ENCODE data around the gene MOBP. TPM values are rescaled to one million over a fixed set of nuclear protein-coding genes. Genes with fewer than 3 reads are reported as not detected.
"Not testable (repeated sequence)": the region's sequence is repeated elsewhere in the genome, so short reads cannot be mapped to it uniquely, and the experiment has no call there.

The MOBP gene
- polyA plus RNA-seq, 4 donors = 0.04 to 0.14 (median 0.07) TPM; not detected in 1

DNA sequence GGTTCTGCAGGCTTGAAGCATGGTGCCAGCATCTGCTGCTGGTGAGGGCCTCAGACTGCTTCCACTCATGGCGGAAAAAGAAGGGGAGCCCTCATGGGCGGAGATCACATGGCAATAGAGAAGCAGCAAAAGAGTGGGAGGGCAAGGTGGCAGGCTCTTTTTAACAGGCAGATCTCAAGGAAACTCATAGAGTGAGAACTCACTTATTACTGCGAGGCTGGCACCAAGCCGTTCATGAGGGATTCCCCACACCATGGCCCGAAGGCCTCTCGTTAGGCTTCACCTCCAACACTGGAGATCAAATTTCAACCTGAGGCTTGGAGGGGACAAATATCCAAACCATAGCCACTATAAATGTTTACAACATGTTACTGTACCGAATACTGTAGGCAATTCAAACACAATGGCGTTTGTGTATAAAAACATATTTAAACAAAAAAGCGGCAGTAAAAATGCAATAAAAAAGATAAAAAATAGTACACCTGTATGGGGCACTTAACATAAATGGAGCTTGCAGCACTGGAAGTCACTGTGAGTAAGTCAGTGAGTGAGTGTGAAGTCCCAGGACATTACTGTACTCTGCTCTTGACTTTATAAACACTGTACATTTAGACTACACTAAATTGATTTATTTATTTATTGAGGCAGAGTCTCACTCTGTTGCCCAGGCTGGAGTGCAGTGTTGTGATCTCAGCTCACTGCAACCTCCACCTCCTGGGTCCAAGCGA is 18.8 kb upstream of the MOBP start:
- DNase-seq (ENCODE audit: low read depth in 4 of 4, low spot score in 3 of 4) = no peak

DNA sequence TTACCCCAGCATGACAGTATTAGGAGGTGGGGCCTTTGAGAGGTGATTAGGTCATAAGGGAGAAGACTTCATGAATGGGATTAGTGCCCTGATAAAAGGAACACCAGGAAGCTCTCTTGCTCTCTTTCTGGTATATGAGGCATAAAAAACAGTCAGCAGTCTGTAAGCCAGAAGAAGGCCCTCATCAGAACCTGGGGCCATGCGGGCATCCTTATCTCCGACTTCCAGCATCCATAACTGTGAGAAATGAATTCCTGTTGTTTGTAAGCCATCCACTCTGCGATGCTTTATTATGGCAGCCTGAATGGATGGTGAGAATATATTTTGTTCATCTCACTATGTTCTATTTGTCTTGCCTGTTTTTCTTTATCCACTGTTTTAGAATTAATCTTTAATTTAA is 17.7 kb upstream of the MOBP start:
- DNase-seq (ENCODE audit: low read depth in 4 of 4, low spot score in 3 of 4) = no peak

DNA sequence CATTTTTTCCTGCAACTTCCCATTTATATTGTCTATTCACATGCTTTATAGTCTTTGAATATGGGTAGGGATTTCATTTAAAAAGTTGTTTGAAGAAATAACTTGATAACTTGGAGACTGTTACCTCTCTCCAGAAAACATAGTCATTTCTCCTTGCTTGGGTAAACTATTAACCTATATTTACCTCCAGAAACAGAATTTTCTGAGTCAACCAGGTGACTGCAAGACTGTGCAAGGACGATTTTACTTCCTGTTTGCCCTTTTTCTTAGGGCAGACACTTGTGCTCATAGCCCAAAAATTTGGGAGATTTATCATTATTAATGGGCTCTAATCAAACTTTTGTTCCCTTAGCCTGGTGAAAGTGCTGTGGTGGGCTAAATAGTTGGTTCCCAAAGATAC is 14.3 kb upstream of the MOBP start:
- no peak for DNase-seq (ENCODE audit: low read depth in 4 of 4, low spot score in 3 of 4)

DNA sequence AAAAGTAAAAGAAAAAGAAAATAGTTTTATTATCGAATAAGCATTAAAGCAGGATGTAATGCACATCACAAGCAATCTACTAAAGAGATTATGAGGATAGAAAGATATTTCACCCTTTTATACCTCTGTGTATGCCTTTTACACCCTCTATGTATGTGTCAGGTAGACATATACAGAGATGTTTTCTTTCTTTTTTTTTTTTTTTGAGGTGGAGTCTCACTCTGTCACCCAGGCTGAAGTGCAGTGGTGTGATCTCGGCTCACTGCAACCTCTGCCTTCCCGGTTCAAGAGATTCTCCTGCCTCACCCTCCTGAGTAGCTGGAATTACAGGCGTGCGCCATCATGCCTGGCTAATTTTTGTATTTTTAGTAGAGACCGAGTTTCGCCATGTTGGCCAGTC is 13.6 kb upstream of the MOBP start:
- DNase-seq (ENCODE audit: low read depth in 4 of 4, low spot score in 3 of 4) = not testable (repeated sequence)

DNA sequence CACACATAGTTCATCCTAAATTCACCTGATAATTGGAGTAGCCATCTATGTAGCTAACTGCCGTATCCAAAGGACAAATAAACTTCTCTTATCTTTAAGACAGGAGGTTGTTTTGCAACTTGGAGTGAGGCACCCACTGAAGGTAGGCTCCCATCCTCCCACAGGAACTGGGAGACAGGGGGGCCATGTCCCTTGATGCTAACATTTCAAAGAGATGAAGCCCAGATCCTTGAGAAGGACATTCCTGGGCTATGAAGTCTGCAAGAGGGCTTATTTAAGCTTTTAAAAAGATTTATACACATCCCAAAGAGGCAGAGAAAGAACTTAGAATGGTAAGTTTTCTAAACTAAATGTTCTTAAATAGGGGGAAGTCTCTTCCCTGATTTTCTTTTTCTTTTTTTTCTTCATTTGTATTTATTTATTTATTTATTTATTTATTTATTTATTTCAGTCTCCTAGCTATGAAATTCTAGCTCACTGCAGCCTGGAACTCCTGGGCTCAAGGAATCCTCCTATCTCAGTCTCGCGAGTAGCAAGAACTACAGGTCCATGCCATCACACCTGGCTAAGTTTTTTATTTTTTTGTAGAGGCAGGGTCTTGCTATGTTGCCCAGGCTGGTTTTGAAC is 12.8 kb upstream of the MOBP start:
- no peak for DNase-seq (ENCODE audit: low read depth in 4 of 4, low spot score in 3 of 4)

DNA sequence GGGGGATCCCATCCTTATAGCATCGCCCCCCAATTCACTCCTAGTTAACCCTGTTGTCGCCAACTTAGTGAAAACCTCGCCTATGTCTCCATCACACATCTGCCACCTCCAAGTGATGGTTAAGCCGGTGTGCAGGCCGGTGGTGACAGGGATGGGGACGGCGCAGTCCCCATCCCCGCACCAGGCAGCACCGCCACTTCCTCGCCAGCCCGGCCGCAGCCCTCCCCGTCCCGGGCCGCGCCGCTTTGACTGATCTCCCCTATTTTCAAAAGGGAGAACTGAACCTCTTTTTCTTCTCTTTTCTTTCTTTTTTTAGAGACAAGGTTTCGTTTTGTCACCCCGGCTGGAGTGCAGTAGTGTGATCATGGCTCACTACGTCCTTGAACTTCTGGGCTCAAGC is 11.3 kb upstream of the MOBP start:
- no peak for DNase-seq (ENCODE audit: low read depth in 4 of 4, low spot score in 3 of 4)

DNA sequence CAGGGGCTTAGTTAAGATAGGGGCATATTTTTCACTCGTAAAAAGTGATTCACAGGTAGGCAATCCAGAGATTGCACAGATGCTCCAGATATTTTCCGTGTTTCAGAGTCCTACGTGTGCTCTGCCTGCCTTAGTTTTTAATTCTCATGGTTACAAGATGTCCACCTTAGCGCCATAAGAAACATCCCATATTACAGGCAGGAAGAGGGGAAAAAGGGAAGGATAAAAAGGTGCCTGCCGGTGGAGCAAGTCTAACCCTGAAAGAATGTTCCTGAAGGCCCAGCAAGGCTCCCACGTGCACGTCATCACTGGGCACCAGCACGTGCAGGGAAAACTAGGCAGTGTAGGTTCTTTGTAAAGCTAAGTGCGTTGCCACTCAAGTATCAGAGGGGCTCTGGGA is 10.1 kb upstream of the MOBP start:
- DNase-seq (ENCODE audit: low read depth in 4 of 4, low spot score in 3 of 4) = no peak

DNA sequence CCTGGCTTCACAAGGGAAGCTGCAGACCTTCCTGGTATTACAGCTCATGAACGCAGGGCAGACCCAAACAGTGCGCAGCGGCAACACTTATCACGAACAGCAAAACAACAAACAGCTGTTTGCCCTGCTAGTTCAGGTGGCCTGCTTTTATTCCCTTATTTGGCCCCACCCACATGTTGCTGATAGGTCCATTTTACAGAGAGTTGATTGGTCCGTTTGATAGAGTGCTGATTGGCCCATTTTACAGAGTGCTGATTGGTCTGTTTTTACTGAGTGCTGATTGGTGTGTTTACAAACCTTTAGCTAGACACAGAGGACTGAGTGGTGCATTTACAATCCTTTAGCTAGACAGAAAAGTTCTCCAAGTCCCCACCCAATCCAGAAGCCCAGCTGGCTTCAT is 8.9 kb upstream of the MOBP start:
- not testable (repeated sequence) for DNase-seq (ENCODE audit: low read depth in 4 of 4, low spot score in 3 of 4)

DNA sequence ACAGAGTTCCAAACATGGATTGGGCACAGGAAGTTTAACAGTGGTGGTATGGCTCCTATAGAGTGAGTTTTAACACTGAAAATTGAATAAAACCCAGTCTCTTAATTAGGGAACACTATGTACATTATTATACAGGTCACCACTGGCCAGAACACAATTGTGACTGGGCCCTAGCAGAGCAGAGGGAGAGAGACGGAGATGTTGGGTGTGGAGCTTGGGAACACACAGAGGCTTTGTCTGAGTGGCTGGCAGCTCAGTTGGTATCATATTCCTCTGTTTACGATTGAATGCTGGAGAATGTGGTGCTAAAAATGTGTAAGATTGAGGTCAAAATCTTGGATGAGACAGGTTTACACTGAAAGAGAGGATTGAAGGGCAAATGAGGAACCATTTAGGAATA is 6.8 kb upstream of the MOBP start:
- no peak for DNase-seq (ENCODE audit: low read depth in 4 of 4, low spot score in 3 of 4)

DNA sequence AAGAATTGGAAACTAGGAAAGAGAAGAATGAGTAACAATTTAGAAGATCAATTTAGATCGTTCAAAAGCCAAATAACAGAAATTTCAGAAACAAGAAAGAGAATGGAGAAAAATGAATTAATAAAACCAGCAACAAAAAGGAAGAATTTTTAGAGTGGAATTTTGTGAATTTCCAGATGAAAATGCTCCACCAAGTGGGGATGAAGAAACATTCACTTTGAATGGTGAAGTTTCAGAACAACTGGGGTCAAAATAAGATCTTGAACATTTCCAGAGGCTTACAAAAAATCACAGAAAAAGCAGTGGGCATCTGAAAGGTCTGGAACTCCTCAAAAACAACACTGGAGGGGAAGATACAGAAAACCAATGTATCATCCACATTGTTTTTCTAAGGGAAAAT is 4.2 kb upstream of the MOBP start:
- DNase-seq (ENCODE audit: low read depth in 4 of 4, low spot score in 3 of 4) = no peak

DNA sequence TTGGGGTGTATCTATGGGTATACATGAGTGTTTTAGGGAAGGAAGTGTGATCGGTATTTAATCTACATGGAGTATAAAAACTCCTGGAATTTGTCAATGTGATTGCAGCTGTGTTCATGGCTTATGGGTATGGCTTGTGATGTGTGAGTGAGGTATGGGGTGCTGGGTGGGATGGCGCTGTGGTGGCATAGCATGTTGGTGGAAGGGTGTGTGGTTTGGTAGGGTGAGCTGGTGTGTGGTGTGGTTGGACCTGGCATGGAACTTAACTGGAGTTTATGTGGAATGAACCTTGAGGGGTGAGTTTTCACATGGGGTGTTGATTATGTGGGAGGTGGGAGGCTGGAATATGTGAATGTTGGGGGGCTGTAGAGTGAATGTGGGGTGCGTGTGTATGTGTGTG is 492 bp upstream of the MOBP start:
- no peak for DNase-seq (ENCODE audit: low read depth in 4 of 4, low spot score in 3 of 4)

DNA sequence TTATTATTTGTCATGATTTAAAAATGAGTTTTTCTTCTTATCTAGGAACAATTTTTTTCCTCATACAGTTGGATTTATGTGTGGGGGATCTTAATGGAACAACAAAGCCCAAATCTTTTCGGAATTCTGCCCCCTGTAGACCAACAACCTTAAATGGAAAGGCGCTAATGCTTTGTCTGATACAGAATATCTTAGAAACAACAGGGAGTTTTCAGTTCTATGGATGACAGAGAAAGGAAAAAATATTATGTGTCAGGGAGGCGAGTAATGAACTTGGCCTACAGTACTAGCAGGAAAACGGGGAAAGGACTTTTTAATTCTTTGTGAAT is 592 bp downstream of the MOBP start:
- DNase-seq (ENCODE audit: low read depth in 4 of 4, low spot score in 3 of 4) = no peak

DNA sequence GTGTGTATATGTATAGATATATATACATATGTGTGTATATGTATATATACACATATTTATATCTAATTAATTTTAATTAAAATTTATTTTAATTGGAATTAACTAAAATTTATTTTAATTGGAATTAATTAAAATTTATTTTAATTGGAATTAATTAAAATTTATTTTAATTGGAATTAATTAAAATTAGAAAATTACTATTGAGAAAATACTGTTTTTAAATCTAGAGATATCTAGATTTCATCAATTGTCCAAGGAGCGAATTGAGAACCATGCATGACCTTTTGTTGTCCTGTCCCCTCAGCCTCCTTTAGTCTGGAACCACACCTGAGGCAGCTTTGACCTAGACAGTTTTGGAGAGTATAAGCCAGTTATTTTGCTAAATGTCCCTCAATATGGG is 1.8 kb downstream of the MOBP start:
- no peak for DNase-seq (ENCODE audit: low read depth in 4 of 4, low spot score in 3 of 4)

DNA sequence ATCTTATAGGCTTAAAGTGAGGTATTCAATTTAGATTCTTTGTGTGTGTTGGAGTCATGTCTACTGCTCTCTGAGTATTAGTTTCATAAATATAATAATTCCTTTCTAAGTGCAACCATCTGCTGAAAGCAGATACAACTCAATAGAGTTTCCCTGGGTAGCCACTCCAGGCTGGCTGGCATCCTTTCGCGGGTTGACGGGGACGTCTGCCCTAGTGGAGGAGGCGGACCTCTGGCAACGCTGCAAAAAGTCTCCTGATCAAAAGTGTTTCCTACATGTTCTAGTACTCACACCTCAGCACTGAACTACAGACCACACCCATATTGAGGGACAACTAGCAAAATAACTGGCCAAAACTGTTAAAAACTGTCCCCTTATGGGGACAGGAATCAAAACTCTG is 2.5 kb downstream of the MOBP start:
- DNase-seq (ENCODE audit: low read depth in 4 of 4, low spot score in 3 of 4) = no peak

DNA sequence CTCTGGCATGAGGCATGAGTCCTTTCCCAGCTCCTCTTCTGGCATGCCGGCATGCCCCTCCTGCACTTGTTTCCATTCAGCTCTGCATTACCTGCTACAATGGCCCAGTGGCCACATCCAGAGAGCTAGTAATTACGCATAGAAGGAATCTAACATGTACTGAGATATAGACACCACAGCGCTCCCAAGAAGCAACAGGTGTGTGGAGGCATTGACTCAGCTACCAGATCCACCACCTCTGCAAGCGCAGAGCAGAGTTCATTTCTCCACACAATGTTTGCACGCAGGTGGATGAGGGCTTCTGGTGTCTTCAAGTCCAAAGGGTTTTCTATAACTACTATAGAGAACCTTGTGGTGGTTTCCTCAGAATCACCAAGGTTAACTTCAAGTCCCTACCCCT is 4.2 kb downstream of the MOBP start:
- no peak for DNase-seq (ENCODE audit: low read depth in 4 of 4, low spot score in 3 of 4)

DNA sequence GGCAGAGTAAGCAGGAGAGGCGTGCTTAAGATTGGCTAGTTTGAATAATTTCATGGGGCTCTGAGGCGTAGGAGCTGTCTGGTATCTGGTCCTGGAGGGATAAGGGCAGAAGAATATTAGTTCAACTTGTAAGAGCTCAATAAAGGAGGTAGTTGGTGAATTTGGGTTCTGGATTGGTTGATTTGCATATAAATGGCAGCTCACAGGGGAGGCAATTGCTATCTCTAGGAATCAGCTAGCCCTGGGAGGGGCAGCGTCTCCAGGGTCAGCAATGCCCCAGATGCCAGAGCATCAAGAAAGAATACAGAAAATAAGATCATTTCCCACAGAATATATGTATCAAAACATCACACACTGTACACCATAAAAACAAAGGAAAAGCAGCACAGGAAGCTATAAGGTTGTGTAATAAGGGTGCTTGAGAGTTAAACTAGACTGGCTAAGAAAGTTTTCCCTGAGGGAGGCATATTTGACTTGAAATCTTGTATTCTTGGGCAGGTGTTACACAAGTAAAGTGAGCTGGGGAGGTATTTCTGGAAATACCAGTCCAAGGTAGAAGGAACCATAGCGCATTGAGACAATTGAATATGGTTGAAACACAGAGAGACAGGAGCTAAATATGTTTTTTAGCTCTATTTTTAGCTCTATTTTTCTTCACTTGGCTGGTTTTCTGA is 6.1 kb downstream of the MOBP start:
- DNase-seq (ENCODE audit: low read depth in 4 of 4, low spot score in 3 of 4) = no peak

DNA sequence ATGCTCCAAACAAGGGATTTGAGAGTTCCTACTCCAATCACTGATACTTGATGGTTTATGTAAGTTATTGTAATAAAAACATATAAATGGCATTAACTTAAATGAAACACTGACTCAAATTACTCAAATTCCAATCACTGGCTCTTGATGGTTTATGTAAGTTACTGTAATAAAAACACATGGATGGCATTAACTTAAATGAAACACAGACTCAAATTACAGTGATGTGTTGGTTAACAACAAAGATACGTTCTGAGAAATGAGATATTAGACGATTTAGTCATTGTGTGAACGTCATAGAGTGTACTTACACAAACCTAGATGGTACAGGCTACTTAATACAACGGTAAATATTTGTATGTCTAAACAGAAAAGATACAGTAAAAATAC is 6.6 kb downstream of the MOBP start:
- no peak for DNase-seq (ENCODE audit: low read depth in 4 of 4, low spot score in 3 of 4)

DNA sequence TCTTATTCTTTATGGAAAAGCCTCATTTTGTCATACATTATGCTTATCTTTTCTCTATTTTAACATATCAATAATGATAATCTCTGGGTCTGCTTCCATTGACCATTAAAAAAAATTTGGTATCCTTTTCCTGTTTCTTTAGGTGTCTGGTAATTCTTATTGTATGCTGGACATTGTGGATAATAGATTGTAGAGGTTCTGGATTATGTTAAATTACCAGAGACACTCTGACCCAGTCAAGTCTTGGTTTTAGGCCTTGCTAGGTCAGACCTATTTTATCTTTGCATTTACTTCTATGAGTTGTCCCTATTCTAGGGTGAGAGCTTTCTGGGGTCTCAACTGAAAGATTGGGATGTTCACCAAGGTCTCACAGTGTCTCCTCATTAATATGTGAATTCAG is 9.3 kb downstream of the MOBP start:
- no peak for DNase-seq (ENCODE audit: low read depth in 4 of 4, low spot score in 3 of 4)

DNA sequence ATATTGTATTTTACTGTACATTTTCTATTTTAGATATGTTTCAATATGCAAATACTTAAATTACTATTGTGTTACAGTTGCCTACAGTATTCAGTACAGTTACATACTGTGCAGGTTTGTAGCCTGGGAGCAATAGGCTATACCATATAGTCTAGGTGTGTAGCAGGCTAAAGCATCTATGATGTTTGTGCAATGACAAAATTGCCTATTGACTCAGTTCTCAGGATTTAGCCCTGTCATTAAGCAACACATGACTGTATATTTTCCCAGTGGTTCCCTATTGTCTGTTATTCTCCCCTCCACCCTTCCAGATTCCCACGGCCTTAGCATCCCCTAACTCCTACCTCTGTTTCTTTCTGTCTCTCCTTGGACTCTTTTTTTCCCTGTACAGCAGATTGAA is 10.7 kb downstream of the MOBP start:
- no peak for DNase-seq (ENCODE audit: low read depth in 4 of 4, low spot score in 3 of 4)

DNA sequence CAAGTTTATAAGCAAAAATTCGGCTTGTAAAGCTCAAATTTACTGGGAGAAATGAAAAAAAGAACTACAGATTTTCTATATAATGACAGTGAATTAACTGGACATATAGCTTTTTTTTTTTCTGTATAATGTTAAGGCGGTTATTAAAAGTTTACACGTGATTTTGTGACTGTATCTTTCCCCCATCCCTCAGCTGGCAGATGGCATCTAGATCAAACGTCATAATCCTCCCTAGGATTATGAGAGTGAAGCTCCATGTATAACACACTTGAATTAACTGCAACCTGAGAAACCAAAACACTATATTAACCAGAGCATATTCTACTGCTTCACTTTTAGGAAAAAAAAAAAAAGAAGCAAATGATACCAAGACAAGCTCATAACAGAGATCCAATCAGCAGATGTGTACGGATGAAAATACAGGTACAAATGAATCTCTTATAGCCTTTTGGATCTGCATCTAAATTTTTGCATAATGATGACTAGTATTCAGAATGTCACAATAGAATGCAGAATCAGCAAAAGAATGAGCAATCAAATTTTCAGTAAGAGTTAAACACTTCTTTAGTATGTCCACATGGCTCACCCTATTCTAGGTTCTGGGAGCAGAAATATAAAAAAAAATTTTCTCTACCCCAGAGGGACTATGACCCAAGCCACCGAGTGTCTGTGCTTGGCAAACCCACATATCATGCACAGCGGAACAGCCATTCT is 12.4 kb downstream of the MOBP start:
- DNase-seq (ENCODE audit: low read depth in 4 of 4, low spot score in 3 of 4) = no peak

DNA sequence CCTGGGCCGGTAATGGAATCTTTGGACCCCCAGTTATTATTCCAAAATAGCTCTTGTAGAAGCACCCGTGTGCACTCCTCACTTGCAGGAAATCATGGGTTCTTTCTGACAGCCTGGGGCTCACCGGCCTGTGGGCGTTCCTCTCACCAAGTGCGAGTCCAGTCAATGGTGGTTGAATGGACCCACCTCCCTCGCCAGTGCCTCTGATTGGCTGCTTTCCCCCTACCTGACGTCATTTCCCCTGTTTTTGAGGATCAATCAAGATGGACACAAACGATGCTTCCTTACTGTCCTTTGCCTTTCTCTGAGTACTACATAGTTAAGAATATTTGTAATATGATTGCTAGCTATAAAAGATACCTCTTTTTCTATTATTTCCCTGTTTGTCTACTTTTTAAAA is 18.1 kb downstream of the MOBP start:
- DNase-seq (ENCODE audit: low read depth in 4 of 4, low spot score in 3 of 4) = no peak

DNA sequence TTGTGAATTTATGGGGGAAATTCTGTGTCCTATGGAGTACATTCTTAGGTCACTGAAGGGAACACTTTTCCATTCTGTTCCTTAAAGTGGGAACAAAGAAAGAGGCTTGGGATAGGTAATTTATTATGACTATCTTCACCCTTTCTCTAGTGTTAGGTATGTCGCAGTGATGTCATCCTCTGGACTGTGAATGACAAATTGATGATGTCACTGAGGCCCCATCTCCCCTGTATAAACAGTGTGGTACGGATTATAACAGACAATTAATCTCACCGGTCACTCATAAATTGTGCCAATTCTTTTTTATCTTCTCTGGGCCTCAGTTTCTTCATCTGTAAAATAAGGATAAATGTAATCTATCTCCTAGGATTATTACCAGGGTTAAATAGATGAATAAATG is 23.5 kb downstream of the MOBP start:
- no peak for DNase-seq (ENCODE audit: low read depth in 4 of 4, low spot score in 3 of 4)
